Forelimb muscle (tissue), 1 donor: Measurements from ENCODE around the gene CYS1. TPM values are rescaled to one million over a fixed set of nuclear protein-coding genes. Genes with fewer than 3 reads are reported as not detected.
"Not testable (repeated sequence)": the region's sequence is repeated elsewhere in the genome, so short reads cannot be mapped to it uniquely, and the experiment has no call there.

Experiments used
- DNase-seq: peaks from one replicate; pipeline ENCODE4 v3.0.0-alpha.2; 2013; ENCODE audit warnings: low read depth
- polyA plus RNA-seq: library from polyadenylated mRNA; unstranded; fragments of 120-200 nt; gene quantifications from one replicate; pipeline ENCODE4 v1.2.1, GENCODE V29; 2013; ENCODE audit not compliant: insufficient read length

Gene CYS1
- 14.6 TPM for polyA plus RNA-seq

GRCh38 chr2:10079870-10080535 is at the start of gene CYS1:
Gene CYS1, minus strand, starts transcription at chr2:10080411. Its CDS starts 188 bp downstream, at chr2:10080223.
- DNase-seq = no peak

- no peak for DNase-seq
Observed at GRCh38 chr2:10129490-10129889, 49.3 kb upstream of the CYS1 start.

GRCh38 chr2:10128420-10128819 is 48.2 kb upstream of the CYS1 start:
- no peak for DNase-seq

GRCh38 chr2:10126632-10127026 is 46.4 kb upstream of the CYS1 start:
- DNase-seq = no peak

- no peak for DNase-seq
Observed at GRCh38 chr2:10125842-10126631, 45.8 kb upstream of the CYS1 start.

- peak; percentile 70 for DNase-seq
Observed at GRCh38 chr2:10124538-10125045, 44.4 kb upstream of the CYS1 start.

- DNase-seq = no peak
Observed at GRCh38 chr2:10123281-10123680, 43.1 kb upstream of the CYS1 start.

- peak; percentile 75 for DNase-seq
Observed at GRCh38 chr2:10122500-10123280, 42.5 kb upstream of the CYS1 start, which contains the start of gene RRM2. Gene RRM2, plus strand, starts transcription at chr2:10122739. Its CDS starts 60 bp downstream, at chr2:10122799.

- DNase-seq = no peak
Observed at GRCh38 chr2:10120877-10121574, 40.8 kb upstream of the CYS1 start.

- DNase-seq = no peak
Observed at GRCh38 chr2:10120158-10120876, 40.1 kb upstream of the CYS1 start.

GRCh38 chr2:10119601-10120157 is 39.5 kb upstream of the CYS1 start:
- no peak for DNase-seq

- no peak for DNase-seq
Observed at GRCh38 chr2:10119027-10119325, 38.8 kb upstream of the CYS1 start.

- no peak for DNase-seq
Observed at GRCh38 chr2:10109311-10109710, 29.1 kb upstream of the CYS1 start.

- not testable (repeated sequence) for DNase-seq
Observed at GRCh38 chr2:10104906-10105305, 24.7 kb upstream of the CYS1 start.

- no peak for DNase-seq
Observed at GRCh38 chr2:10103179-10103578, 23.0 kb upstream of the CYS1 start.

GRCh38 chr2:10101491-10101890 is 21.3 kb upstream of the CYS1 start:
- no peak for DNase-seq

- no peak for DNase-seq
Observed at GRCh38 chr2:10097352-10098148, 17.3 kb upstream of the CYS1 start.

GRCh38 chr2:10096641-10097040 is 16.4 kb upstream of the CYS1 start:
- no peak for DNase-seq

GRCh38 chr2:10095175-10095574 is 15.0 kb upstream of the CYS1 start:
- DNase-seq = no peak
